ENCODE measurements around the gene DLGAP3.

The DLGAP3 gene

GRCh38 chr1:34874296-34874952 lies 55.0 kb downstream of the DLGAP3 start:
- no peak overlapping the region for H3K9ac ChIP-seq (ENCODE audit: low read depth, low read length)

GRCh38 chr1:34872133-34872503 lies 57.3 kb downstream of the DLGAP3 start:
- H3K36me3 ChIP-seq (ENCODE audit: insufficient read depth, low read length), result no peaks in the 10 kb centered on the region
- H3K9me3 ChIP-seq (ENCODE audit: control insufficient read depth, insufficient read depth, low read length), result no peaks in the 10 kb centered on the region
- H3K9ac ChIP-seq (ENCODE audit: low read depth, low read length), result no peak overlapping the region
- no peaks in the 10 kb centered on the region for H3K4me1 ChIP-seq (ENCODE audit: insufficient read depth, low read length)

More at GRCh38 chr1:34874296-34874952, 55.0 kb downstream of the DLGAP3 start:
- no peaks in the 10 kb centered on the region for H3K9me3 ChIP-seq (ENCODE audit: control insufficient read depth, insufficient read depth, low read length)
- no peaks in the 10 kb centered on the region for H3K36me3 ChIP-seq (ENCODE audit: insufficient read depth, low read length)
- no peaks in the 10 kb centered on the region for H3K4me1 ChIP-seq (ENCODE audit: insufficient read depth, low read length)

GRCh38 chr1:34871443-34872132 lies 57.9 kb downstream of the DLGAP3 start:
- no peaks in the 10 kb centered on the region for H3K36me3 ChIP-seq (ENCODE audit: insufficient read depth, low read length)
- H3K9me3 ChIP-seq (ENCODE audit: control insufficient read depth, insufficient read depth, low read length), result no peaks in the 10 kb centered on the region
- no peaks in the 10 kb centered on the region for H3K4me1 ChIP-seq (ENCODE audit: insufficient read depth, low read length)
- no peak overlapping the region for H3K9ac ChIP-seq (ENCODE audit: low read depth, low read length)

GRCh38 chr1:34870395-34870794 lies 59.1 kb downstream of the DLGAP3 start:
- Histone ChIP-seq H3K9ac (ENCODE audit: low read depth, low read length) (no peak overlapping the region), H3K9me3 (ENCODE audit: control insufficient read depth, insufficient read depth, low read length) (no peaks in the 10 kb centered on the region), H3K36me3 (ENCODE audit: insufficient read depth, low read length) (no peaks in the 10 kb centered on the region), H3K4me1 (ENCODE audit: insufficient read depth, low read length) (no peaks in the 10 kb centered on the region)

- no peak overlapping the region for H3K9ac ChIP-seq (ENCODE audit: low read depth, low read length)
- H3K4me1 ChIP-seq (ENCODE audit: insufficient read depth, low read length), result no peaks in the 10 kb centered on the region
- H3K9me3 ChIP-seq (ENCODE audit: control insufficient read depth, insufficient read depth, low read length), result no peaks in the 10 kb centered on the region
- no peaks in the 10 kb centered on the region for H3K36me3 ChIP-seq (ENCODE audit: insufficient read depth, low read length)
Observed at GRCh38 chr1:34869760-34870159, 59.7 kb downstream of the DLGAP3 start.

- Histone ChIP-seq H3K36me3 (ENCODE audit: insufficient read depth, low read length) (no peaks in the 10 kb centered on the region), H3K9ac (ENCODE audit: low read depth, low read length) (no peak overlapping the region), H3K9me3 (ENCODE audit: control insufficient read depth, insufficient read depth, low read length) (no peaks in the 10 kb centered on the region), H3K4me1 (ENCODE audit: insufficient read depth, low read length) (no peaks in the 10 kb centered on the region)
Observed at GRCh38 chr1:34868230-34869049, 61.0 kb downstream of the DLGAP3 start.

- H3K9ac ChIP-seq (ENCODE audit: low read depth, low read length), result no peak overlapping the region
- H3K4me1 ChIP-seq (ENCODE audit: insufficient read depth, low read length), result no peaks in the 10 kb centered on the region
- no peaks in the 10 kb centered on the region for H3K36me3 ChIP-seq (ENCODE audit: insufficient read depth, low read length)
- H3K9me3 ChIP-seq (ENCODE audit: control insufficient read depth, insufficient read depth, low read length), result no peaks in the 10 kb centered on the region
Observed at GRCh38 chr1:34867415-34867814, 62.0 kb downstream of the DLGAP3 start.

GRCh38 chr1:34866762-34867109 lies 62.7 kb downstream of the DLGAP3 start:
- H3K9me3 ChIP-seq (ENCODE audit: control insufficient read depth, insufficient read depth, low read length), result no peaks in the 10 kb centered on the region
- H3K4me1 ChIP-seq (ENCODE audit: insufficient read depth, low read length), result no peaks in the 10 kb centered on the region
- H3K36me3 ChIP-seq (ENCODE audit: insufficient read depth, low read length), result no peaks in the 10 kb centered on the region
- H3K9ac ChIP-seq (ENCODE audit: low read depth, low read length), result peak overlapping the region; percentile 98; the same call in 1 of the 2 replicates

GRCh38 chr1:34865981-34866761 lies 63.3 kb downstream of the DLGAP3 start:
- peak overlapping the region; percentile 98 for H3K9ac ChIP-seq (ENCODE audit: low read depth, low read length)
- no peaks in the 10 kb centered on the region for H3K4me1 ChIP-seq (ENCODE audit: insufficient read depth, low read length)
- H3K36me3 ChIP-seq (ENCODE audit: insufficient read depth, low read length), result no peaks in the 10 kb centered on the region
- H3K9me3 ChIP-seq (ENCODE audit: control insufficient read depth, insufficient read depth, low read length), result no peaks in the 10 kb centered on the region

GRCh38 chr1:34865573-34865972 lies 63.9 kb downstream of the DLGAP3 start:
- Histone ChIP-seq H3K4me1 (ENCODE audit: insufficient read depth, low read length) (no peaks in the 10 kb centered on the region), H3K36me3 (ENCODE audit: insufficient read depth, low read length) (no peaks in the 10 kb centered on the region), H3K9me3 (ENCODE audit: control insufficient read depth, insufficient read depth, low read length) (no peaks in the 10 kb centered on the region), H3K9ac (ENCODE audit: low read depth, low read length) (peak overlapping the region; percentile 98)

GRCh38 chr1:34864759-34865158 lies 64.7 kb downstream of the DLGAP3 start:
- H3K9ac ChIP-seq (ENCODE audit: low read depth, low read length), result no peak overlapping the region; the same call in 1 of the 2 replicates

GRCh38 chr1:34863501-34863900 lies 65.9 kb downstream of the DLGAP3 start:
- H3K9ac ChIP-seq (ENCODE audit: low read depth, low read length), result no peak overlapping the region
- H3K36me3 ChIP-seq (ENCODE audit: insufficient read depth, low read length), result no peaks in the 10 kb centered on the region
- no peaks in the 10 kb centered on the region for H3K9me3 ChIP-seq (ENCODE audit: control insufficient read depth, insufficient read depth, low read length)
- peaks cover 2% of the 10 kb centered on the region for H3K4me1 ChIP-seq (ENCODE audit: insufficient read depth, low read length)

More at GRCh38 chr1:34864759-34865158, 64.7 kb downstream of the DLGAP3 start:
- Histone ChIP-seq H3K36me3 (ENCODE audit: insufficient read depth, low read length) (no peaks in the 10 kb centered on the region), H3K9me3 (ENCODE audit: control insufficient read depth, insufficient read depth, low read length) (no peaks in the 10 kb centered on the region), H3K4me1 (ENCODE audit: insufficient read depth, low read length) (no peaks in the 10 kb centered on the region)

GRCh38 chr1:34859446-34860200 lies 69.8 kb downstream of the DLGAP3 start, which contains the start of gene SMIM12:
Gene SMIM12, minus strand, starts transcription at chr1:34859749. Its CDS starts 3,772 bp downstream, at chr1:34855977.
- H3K4me1 ChIP-seq (ENCODE audit: insufficient read depth, low read length), result peaks cover 4% of the 10 kb centered on the region
- peak within 1 kb of the TSS; percentile 90 for H3K9ac ChIP-seq (ENCODE audit: low read depth, low read length)
- 0 out of 2 replicates have a peak, but pooled peaks cover 3% of the 10 kb centered on the region for H3K36me3 ChIP-seq (ENCODE audit: insufficient read depth, low read length)
- no peaks in the 10 kb centered on the region for H3K9me3 ChIP-seq (ENCODE audit: control insufficient read depth, insufficient read depth, low read length)
